Fibroblast of lung (primary cell): Measurements from ENCODE around the gene IL1RAP. TPM values are rescaled to one million over a fixed set of nuclear protein-coding genes. Genes with fewer than 3 reads are reported as not detected.
A peak's percentile ranks its signal among the peaks of the same experiment; 100 is the strongest.

ENCODE experiments used
- DNase-seq, 2 donors: peaks; one replicate each; pipeline versions ENCODE4 v3.0.0 to v3.0.0-alpha.2; 2010; ENCODE audit warnings: low read depth in 2 of 2
- H2AFZ ChIP-seq: 2 replicates; pipeline ENCODE4 v1.5.1; 2012; ENCODE audit warnings: low read length, control low read depth, inconsistent platforms
- H3K27ac ChIP-seq: 2 replicates; pipeline ENCODE4 v1.5.1; 2011; ENCODE audit warnings: low read length, control low read depth; ENCODE audit not compliant: insufficient read depth
- H3K27me3 ChIP-seq: 2 replicates; pipeline ENCODE4 v1.5.1; 2011; ENCODE audit warnings: mild to moderate bottlenecking, low read length; ENCODE audit not compliant: control insufficient read depth, insufficient read depth
- H3K36me3 ChIP-seq: 2 replicates; pipeline ENCODE4 v1.5.1; 2011; ENCODE audit warnings: low read length; ENCODE audit not compliant: control insufficient read depth, insufficient read depth
- H3K4me1 ChIP-seq: 2 replicates; pipeline ENCODE4 v1.5.1; 2011; ENCODE audit warnings: low read length; ENCODE audit not compliant: control insufficient read depth, insufficient read depth; ENCODE audit errors: extremely low read depth
- H3K4me2 ChIP-seq: 2 replicates; pipeline ENCODE4 v1.5.1; 2011; ENCODE audit warnings: low read length, control low read depth; ENCODE audit not compliant: insufficient read depth; ENCODE audit errors: extremely low read depth
- H3K4me3 ChIP-seq, 4 experiments: fragments of 200-600 bp in 1 of 4; sonication (generic) in 1 of 4; replicated peaks in 1 of 4; 2 replicates each; pipeline ENCODE4 v1.5.1; 2011 to 2016; ENCODE audit warnings: low read length in 4 of 4, low read depth in 3 of 4, mild to moderate bottlenecking in 3 of 4, control low read depth in 2 of 4, inconsistent platforms in 1 of 4, mixed read lengths in 1 of 4; ENCODE audit not compliant: insufficient read depth in 1 of 4; ENCODE audit errors: control extremely low read depth in 1 of 4
- H3K79me2 ChIP-seq: 2 replicates; pipeline ENCODE4 v1.5.1; 2012; ENCODE audit warnings: mild to moderate bottlenecking, low read length, inconsistent platforms; ENCODE audit not compliant: control insufficient read depth, insufficient read depth
- H3K9ac ChIP-seq: 2 replicates; pipeline ENCODE4 v1.5.1; 2011; ENCODE audit warnings: mild to moderate bottlenecking, low read length, control low read depth; ENCODE audit not compliant: insufficient read depth
- H3K9me3 ChIP-seq: 2 replicates; pipeline ENCODE4 v1.5.1; 2012; ENCODE audit warnings: low read depth, low read length; ENCODE audit not compliant: control insufficient read depth, insufficient read depth
- H4K20me1 ChIP-seq: 2 replicates; pipeline ENCODE4 v1.5.1; 2011; ENCODE audit warnings: low read length; ENCODE audit not compliant: control insufficient read depth, insufficient read depth; ENCODE audit errors: extremely low read depth
- CTCF ChIP-seq, 2 donors: IDR thresholded peaks in 1 of 2; conservative IDR thresholded peaks in 1 of 2; 1 replicate in 1 of 2; 2 replicates in 1 of 2; pipeline ENCODE4 v1.5.1; 2011 to 2012; ENCODE audit warnings: low read length in 2 of 2, control low read depth in 1 of 2, inconsistent platforms in 1 of 2, low read depth in 1 of 2, mild to moderate bottlenecking in 1 of 2
- EZH2 ChIP-seq: IDR thresholded peaks from 2 replicates; pipeline ENCODE4 v1.5.1; 2012; ENCODE audit warnings: low read length, control low read depth, mild to moderate bottlenecking; ENCODE audit errors: missing control alignments
- polyA plus RNA-seq, 2 donors: library from polyadenylated mRNA; depleted of rRNA in 1 of 2; stranded (reverse) in 1 of 2; unstranded in 1 of 2; fragments of >200 nt; gene quantifications; 2 replicates each; pipeline ENCODE4 v1.2.1, GENCODE V29; 2011 to 2012; ENCODE audit warnings: missing spikeins in 1 of 2
- total RNA-seq: library from RNA; depleted of rRNA; stranded (reverse); fragments of >200 nt; gene quantifications from 2 replicates; pipeline ENCODE4 v1.2.1, GENCODE V29; 2014

Gene IL1RAP
- total and polyA plus RNA-seq, 2 donors (not counting 1 experiment from before 2014, with no cell fraction given): 10.2 to 12.6 TPM

DNA sequence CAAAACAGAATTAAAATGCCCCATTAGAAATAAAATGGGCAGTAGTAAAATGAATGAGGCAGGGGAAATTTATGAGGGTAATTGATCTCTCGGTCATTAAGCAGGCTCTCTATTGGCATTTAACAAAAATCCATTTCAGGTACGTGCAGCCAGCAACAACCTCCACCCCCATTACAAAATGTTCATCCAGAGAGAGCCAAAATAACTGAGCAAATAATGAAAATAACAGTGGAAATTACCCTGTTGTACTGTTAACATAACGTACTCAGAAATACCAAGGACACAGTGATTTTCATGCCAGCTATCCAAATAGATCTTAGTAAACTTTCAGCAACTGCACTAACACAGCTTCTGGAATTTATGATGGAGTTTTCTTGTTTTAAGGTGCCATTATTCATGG lies 127.7 kb downstream of the IL1RAP start:
- Histone ChIP-seq H4K20me1 (no peaks in the 10 kb centered on the region), H3K9ac (no peak overlapping the region), H3K9me3 (no peaks in the 10 kb centered on the region), H3K4me1 (no peaks in the 10 kb centered on the region), H3K79me2 (no peaks in the 10 kb centered on the region), H3K4me3 (no peak overlapping the region), H3K27ac (no peak overlapping the region), H3K4me2 (no peak overlapping the region), H3K36me3 (no peaks in the 10 kb centered on the region), H2AFZ (no peak overlapping the region), H3K27me3 (no peaks in the 10 kb centered on the region)
- TF ChIP-seq EZH2 (no peak), CTCF (conservative IDR thresholded peaks at IDR 0.05 in 1 of 2, IDR thresholded peaks at IDR 0.05 in 1 of 2; ENCODE audit: low read depth in 1 of 2, low read length in 2 of 2) (no peak)
- no peak for DNase-seq

GRCh38 chr3:190642016-190642415 lies 128.1 kb downstream of the IL1RAP start:
- H3K79me2 ChIP-seq: no peaks in the 10 kb centered on the region
- H3K9me3 ChIP-seq: no peaks in the 10 kb centered on the region
- DNase-seq: no peak
- H3K27ac ChIP-seq: no peak overlapping the region
- no peak for TF ChIP-seq EZH2
- no peak for TF ChIP-seq CTCF (conservative IDR thresholded peaks at IDR 0.05 in 1 of 2, IDR thresholded peaks at IDR 0.05 in 1 of 2; ENCODE audit: low read depth in 1 of 2, low read length in 2 of 2)
- H3K4me3 ChIP-seq: no peak overlapping the region
- H3K27me3 ChIP-seq: no peaks in the 10 kb centered on the region
- H2AFZ ChIP-seq: no peak overlapping the region
- H3K4me1 ChIP-seq: no peaks in the 10 kb centered on the region
- H3K36me3 ChIP-seq: no peaks in the 10 kb centered on the region
- H4K20me1 ChIP-seq: no peaks in the 10 kb centered on the region
- H3K9ac ChIP-seq: no peak overlapping the region
- H3K4me2 ChIP-seq: no peak overlapping the region

GRCh38 chr3:190644035-190644434 lies 130.2 kb downstream of the IL1RAP start:
- H2AFZ ChIP-seq: no peak overlapping the region
- H3K27ac ChIP-seq: no peak overlapping the region
- DNase-seq: peak in 1 of 2 donors; percentile 6

More at GRCh38 chr3:190644035-190644434, 130.2 kb downstream of the IL1RAP start:
- H3K27me3 ChIP-seq: no peaks in the 10 kb centered on the region
- no peak overlapping the region for H3K4me2 ChIP-seq
- H4K20me1 ChIP-seq: no peaks in the 10 kb centered on the region
- no peak overlapping the region for H3K4me3 ChIP-seq
- no peaks in the 10 kb centered on the region for H3K4me1 ChIP-seq
- no peaks in the 10 kb centered on the region for H3K9me3 ChIP-seq
- no peaks in the 10 kb centered on the region for H3K36me3 ChIP-seq
- H3K79me2 ChIP-seq: no peaks in the 10 kb centered on the region
- TF ChIP-seq EZH2: no peak
- no peak for TF ChIP-seq CTCF (conservative IDR thresholded peaks at IDR 0.05 in 1 of 2, IDR thresholded peaks at IDR 0.05 in 1 of 2; ENCODE audit: low read depth in 1 of 2, low read length in 2 of 2)
- no peak overlapping the region for H3K9ac ChIP-seq
